Thyroid gland (tissue), 4 donors: ENCODE measurements around the gene CGRRF1. TPM values are rescaled to one million over a fixed set of nuclear protein-coding genes. Genes with fewer than 3 reads are reported as not detected.

Source experiments
- DNase-seq, 2 donors: peaks; one replicate each; pipeline ENCODE4 v3.0.0-alpha.2; 2019
- H3K27ac ChIP-seq, 3 donors: fragments of 200-600 bp; sonication (generic); 1 replicate in 2 of 3; 2 replicates in 1 of 3; pipeline ENCODE4 v1.5.1; 2016 to 2019; ENCODE audit warnings: mild to moderate bottlenecking in 1 of 3, moderate library complexity in 1 of 3
- H3K27me3 ChIP-seq: fragments of 200-600 bp; sonication (generic); one replicate; pipeline ENCODE4 v1.5.1; 2019
- H3K36me3 ChIP-seq, 2 donors: fragments of 200-600 bp; sonication (generic); one replicate each; pipeline ENCODE4 v1.5.1; 2016 to 2019
- H3K4me1 ChIP-seq, 2 donors: fragments of 200-600 bp; sonication (generic); one replicate each; pipeline ENCODE4 v1.5.1; 2017 to 2019
- H3K4me3 ChIP-seq, 3 donors: fragments of 200-600 bp; sonication (generic); replicated peaks in 1 of 3; 1 replicate in 2 of 3; 2 replicates in 1 of 3; pipeline ENCODE4 v1.5.1; 2016; ENCODE audit warnings: mild to moderate bottlenecking in 1 of 3
- H3K9me3 ChIP-seq: fragments of 200-600 bp; sonication (generic); one replicate; pipeline ENCODE4 v1.5.1; 2017
- POLR2A ChIP-seq, 2 donors: fragments of 450-650 bp; IDR thresholded peaks; one replicate each; pipeline ENCODE4 v1.6.1; 2017; ENCODE audit warnings: antibody characterized with exemption in 2 of 2, mild to moderate bottlenecking in 2 of 2, moderate library complexity in 1 of 2
- WGBS, 2 donors: methylation state at CpG; one replicate each; pipeline ENCODE4 v1.1.5; 2017; 5-methylcytosine and 5-hydroxymethylcytosine counted together
- intact Hi-C: fragments of 100-400 bp; cut with DNase I; formaldehyde crosslinking; loops from one replicate; pipeline ENCODE4 v1.15.1; 2023
- total RNA-seq, 4 donors: library from RNA; depleted of rRNA; stranded (reverse); fragments of >200 nt; gene quantifications; one replicate each; pipeline ENCODE4 v1.2.3, GENCODE V29; 2016
- TF ChIP-seq, protein P1 (sequence below), 6 experiments: fragments of 200-600 bp in 3 of 6; fragments of 450-650 bp in 3 of 6; sonication (generic) in 3 of 6; IDR thresholded peaks; one replicate each; pipeline ENCODE4 v1.5.1; 2016 to 2019; ENCODE audit warnings: antibody characterized with exemption in 6 of 6, mild to moderate bottlenecking in 2 of 6, inconsistent platforms in 1 of 6, moderate library complexity in 1 of 6

Gene CGRRF1
- total RNA-seq, 4 donors from 2014 or later: 21.7 to 42.6 (median 25.8) TPM

DNA sequence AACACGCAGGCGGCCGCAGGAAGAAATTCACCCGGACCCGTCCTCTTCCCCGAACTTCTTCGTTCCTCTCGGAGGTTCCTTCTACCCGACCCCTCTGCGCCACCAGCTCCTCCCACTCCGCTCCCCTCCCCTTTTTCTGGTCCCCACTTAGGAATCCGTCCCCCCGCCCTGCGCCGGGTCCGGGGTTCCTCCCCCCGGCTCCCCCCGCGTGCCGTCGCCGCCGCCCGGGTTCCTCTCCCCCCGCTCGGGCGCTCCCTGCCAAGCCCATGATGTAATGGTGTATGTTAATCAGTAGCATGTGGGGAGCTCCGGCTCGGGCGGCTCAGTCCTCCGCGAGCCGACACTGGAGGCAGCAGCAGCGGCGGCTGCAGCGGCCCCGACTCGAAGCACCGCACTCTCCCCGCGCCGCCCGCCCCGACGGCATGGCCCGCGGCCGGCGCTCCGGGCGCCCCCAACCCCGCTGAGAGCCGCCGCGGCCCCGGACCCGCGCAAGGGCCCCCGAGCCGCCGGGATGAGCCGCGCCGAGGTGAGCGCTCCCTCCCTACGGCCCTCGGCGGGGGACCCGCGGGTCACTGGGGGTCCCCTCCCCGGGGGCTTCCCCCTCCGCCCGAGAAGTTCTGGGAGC is 56.2 kb downstream of the CGRRF1 start:
- peak; percentile 54 to 93 for TF ChIP-seq POLR2A (IDR thresholded peaks at IDR 0.05)
- TF ChIP-seq, protein P1, sequence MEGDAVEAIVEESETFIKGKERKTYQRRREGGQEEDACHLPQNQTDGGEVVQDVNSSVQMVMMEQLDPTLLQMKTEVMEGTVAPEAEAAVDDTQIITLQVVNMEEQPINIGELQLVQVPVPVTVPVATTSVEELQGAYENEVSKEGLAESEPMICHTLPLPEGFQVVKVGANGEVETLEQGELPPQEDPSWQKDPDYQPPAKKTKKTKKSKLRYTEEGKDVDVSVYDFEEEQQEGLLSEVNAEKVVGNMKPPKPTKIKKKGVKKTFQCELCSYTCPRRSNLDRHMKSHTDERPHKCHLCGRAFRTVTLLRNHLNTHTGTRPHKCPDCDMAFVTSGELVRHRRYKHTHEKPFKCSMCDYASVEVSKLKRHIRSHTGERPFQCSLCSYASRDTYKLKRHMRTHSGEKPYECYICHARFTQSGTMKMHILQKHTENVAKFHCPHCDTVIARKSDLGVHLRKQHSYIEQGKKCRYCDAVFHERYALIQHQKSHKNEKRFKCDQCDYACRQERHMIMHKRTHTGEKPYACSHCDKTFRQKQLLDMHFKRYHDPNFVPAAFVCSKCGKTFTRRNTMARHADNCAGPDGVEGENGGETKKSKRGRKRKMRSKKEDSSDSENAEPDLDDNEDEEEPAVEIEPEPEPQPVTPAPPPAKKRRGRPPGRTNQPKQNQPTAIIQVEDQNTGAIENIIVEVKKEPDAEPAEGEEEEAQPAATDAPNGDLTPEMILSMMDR (IDR thresholded peaks at IDR 0.05): no peak
- H3K27ac ChIP-seq: peak overlapping the region; percentile 98 to 100 (median 99)
- H3K9me3 ChIP-seq: no peaks in the 10 kb centered on the region
- DNase-seq: peak; percentile 96
- intact Hi-C loops: loop anchor here (5.0 kb wide), 2 partner anchors 126 to 206 kb away; no protein-coding TSS in a partner anchor
- H3K4me3 ChIP-seq: peak overlapping the region; percentile 65 to 78 (median 77)
- no peaks in the 10 kb centered on the region for H3K36me3 ChIP-seq
- H3K27me3 ChIP-seq: no peaks in the 10 kb centered on the region
- WGBS, 2 donors: 0 to 1% methylated on average over 34 to 36 of the region's 73 CpGs
- peaks cover 7 to 15% of the 10 kb centered on the region in 2 donors for H3K4me1 ChIP-seq

DNA sequence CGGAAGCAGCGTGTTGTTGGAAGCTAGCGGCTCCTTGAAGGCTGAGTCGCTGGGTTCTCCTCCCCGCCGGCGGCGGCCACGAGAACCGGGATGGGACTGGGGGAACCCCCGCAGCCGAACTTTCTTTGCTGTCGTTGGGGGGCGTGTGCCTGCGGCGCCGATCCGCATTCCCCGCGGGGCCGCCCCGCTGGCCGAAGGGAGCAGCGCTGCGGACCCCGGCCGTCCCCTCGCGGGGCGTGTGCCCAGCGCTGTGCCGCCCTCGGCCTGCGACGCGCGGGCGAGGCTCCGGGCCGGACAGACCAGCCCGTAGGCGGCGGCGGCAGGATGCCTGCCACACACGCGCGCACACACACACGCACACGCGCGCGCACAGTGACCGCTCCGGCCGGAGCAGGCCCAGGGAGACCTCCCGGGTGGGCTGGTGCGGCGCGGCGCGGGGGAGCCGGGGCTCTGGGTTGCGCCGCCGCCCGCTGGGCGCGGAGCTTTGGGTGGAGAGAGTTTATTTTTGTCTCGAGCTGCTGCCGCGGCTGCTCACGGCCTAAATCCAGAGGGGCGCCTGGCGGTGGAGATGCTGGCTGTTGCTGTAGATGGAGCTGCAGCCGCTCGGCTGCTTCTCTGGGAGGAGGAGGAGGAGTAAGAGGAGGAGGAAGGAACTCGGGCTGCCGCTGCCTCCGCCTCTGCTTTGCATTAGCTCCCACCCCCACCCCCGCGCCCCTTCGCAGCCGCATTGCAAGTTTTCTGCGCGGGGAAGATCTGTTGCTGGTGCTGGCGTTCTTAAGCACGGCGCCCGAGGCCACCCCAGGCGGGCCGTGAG is 56.9 kb downstream of the CGRRF1 start, which contains the start of gene SAMD4A:
TSS of gene SAMD4A (plus strand) at position 719 of the 814 bp plus-strand sequence. CDS start 789 bp downstream, outside the sequence.
- Histone ChIP-seq H3K9me3 (no peaks in the 10 kb centered on the region), H3K4me1 (peaks cover 7 to 15% of the 10 kb centered on the region in 2 donors), H3K27ac (peak within 1 kb of the TSS; percentile 98 to 100 (median 99)), H3K27me3 (no peaks in the 10 kb centered on the region), H3K36me3 (no peaks in the 10 kb centered on the region), H3K4me3 (peak within 1 kb of the TSS; percentile 65 to 78 (median 77))
- TF ChIP-seq POLR2A (IDR thresholded peaks at IDR 0.05): peak in 1 of 2 donors; percentile 67
- TF ChIP-seq, protein P1 (IDR thresholded peaks at IDR 0.05): peak in 4 of 6 experiments; percentile 28 to 43 (median 36)
- peak; percentile 78 for DNase-seq
- intact Hi-C loops: loop anchor here (5.0 kb wide), 2 partner anchors 126 to 206 kb away; no protein-coding TSS in a partner anchor
- 0% methylated on average over 36 of the region's 91 CpGs; no CpG with 5 or more reads in 1 of the 2 donors for WGBS, 2 donors

- TF ChIP-seq, protein P1 (IDR thresholded peaks at IDR 0.05): peak in 1 of 6 experiments; percentile 1
- no peak for TF ChIP-seq POLR2A (IDR thresholded peaks at IDR 0.05)
- 0 to 1% methylated on average over 13 to 17 of the region's 31 CpGs for WGBS, 2 donors
- H3K27ac ChIP-seq: peak overlapping the region; percentile 98 to 100 (median 99)
- intact Hi-C loops: loop anchor here (5.0 kb wide), 2 partner anchors 125 to 205 kb away; no protein-coding TSS in a partner anchor
- DNase-seq: peak; percentile 50 to 56
- no peaks in the 10 kb centered on the region for H3K27me3 ChIP-seq
- H3K4me1 ChIP-seq: peaks cover 7 to 15% of the 10 kb centered on the region in 2 donors
- no peaks in the 10 kb centered on the region for H3K36me3 ChIP-seq
- peak overlapping the region; percentile 14 to 77 (median 65) for H3K4me3 ChIP-seq
- no peaks in the 10 kb centered on the region for H3K9me3 ChIP-seq
Measured at GRCh38 chr14:54567224-54567638, 57.5 kb downstream of the CGRRF1 start.

DNA sequence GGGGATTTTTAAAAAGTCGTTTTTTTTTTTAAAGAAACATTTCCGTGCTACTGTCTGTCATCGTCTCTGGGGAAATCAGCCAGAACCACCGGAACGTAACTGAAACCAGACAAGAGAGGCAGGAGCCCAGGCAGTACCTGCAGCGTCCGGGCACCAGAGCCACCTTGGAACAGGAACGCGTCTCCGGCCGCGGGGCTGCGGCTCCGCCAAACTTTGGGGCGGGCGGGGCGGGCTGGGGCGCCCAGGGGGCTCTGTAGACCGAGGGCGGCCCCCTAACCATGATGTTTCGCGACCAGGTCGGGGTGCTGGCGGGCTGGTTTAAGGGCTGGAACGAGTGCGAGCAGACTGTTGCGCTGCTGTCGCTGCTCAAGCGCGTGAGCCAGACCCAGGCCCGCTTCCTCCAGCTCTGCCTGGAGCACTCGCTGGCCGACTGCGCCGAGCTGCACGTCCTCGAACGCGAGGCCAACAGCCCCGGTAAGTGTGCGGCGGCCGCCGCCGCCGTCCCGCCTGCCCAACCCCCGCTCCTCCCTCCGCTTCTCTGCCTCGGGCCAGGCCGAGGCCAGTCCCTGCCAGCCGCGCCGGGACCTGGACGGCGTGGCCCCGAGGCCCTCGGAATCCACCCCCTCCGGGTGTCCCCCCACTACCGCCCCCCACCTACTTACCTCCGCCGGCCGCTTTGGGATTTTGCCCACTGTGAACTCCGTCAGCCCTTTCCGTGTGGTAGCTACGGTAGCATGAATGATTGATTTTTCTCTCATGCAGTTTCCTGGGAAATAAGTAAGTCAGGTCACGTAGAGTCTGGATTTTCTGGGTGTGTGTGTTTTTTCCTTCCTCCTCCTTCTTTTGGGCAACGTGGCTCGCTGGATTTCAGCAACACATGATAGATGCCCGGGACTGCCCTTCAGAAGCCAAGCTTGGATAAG is 58.2 kb downstream of the CGRRF1 start:
- Histone ChIP-seq H3K27ac (peak overlapping the region; percentile 98 to 100 (median 99)), H3K4me1 (peaks cover 7 to 15% of the 10 kb centered on the region in 2 donors), H3K27me3 (no peaks in the 10 kb centered on the region), H3K9me3 (no peaks in the 10 kb centered on the region), H3K36me3 (no peaks in the 10 kb centered on the region), H3K4me3 (peak overlapping the region; percentile 14 to 77 (median 65))
- WGBS, 2 donors: 4 to 5% methylated on average over 15 to 27 of the region's 70 CpGs
- TF ChIP-seq, protein P1 (IDR thresholded peaks at IDR 0.05): no peak
- peak in 1 of 2 donors; percentile 16 for TF ChIP-seq POLR2A (IDR thresholded peaks at IDR 0.05)
- DNase-seq: peak; percentile 64 to 67
- intact Hi-C loops: loop anchor here (5.0 kb wide), 2 partner anchors 124 to 204 kb away; no protein-coding TSS in a partner anchor
